B cell (primary cell): Measurements from ENCODE around the gene POM121L2. TPM values are rescaled to one million over a fixed set of nuclear protein-coding genes. Genes with fewer than 3 reads are reported as not detected.

Source experiments
- ATAC-seq: fragments of 200-7000 bp; cut with Tn5 transposase; one replicate; pipeline ENCODE4 v1.10.0; 2021; ENCODE audit warnings: low read depth, mild to moderate bottlenecking, moderate number of reproducible peaks, moderate library complexity
- CTCF ChIA-PET: fragments of 350-600 bp; sonication (Branson Sonifier 250); formaldehyde crosslinking; loops from one replicate; lab custom pipeline; 2021; ENCODE audit warnings: antibody characterized with exemption, inconsistent platforms; lab: Charles Lee
- POLR2A ChIA-PET: fragments of 350-600 bp; sonication (Branson Sonifier 250); formaldehyde crosslinking; loops from one replicate; lab custom pipeline; 2021; ENCODE audit warnings: antibody characterized with exemption; lab: Charles Lee
- DNase-seq: peaks from one replicate; pipeline ENCODE4 v3.0.0; 2013
- H2AFZ ChIP-seq: 2 replicates; pipeline ENCODE4 v1.6.1; 2012; ENCODE audit warnings: mild to moderate bottlenecking, low read depth, low read length; ENCODE audit not compliant: insufficient read depth, poor library complexity, severe bottlenecking
- H3K27ac ChIP-seq, 2 donors: 1 replicate in 1 of 2; 2 replicates in 1 of 2; pipeline ENCODE4 v1.5.1; 2012 to 2013; ENCODE audit warnings: low read length in 2 of 2, mild to moderate bottlenecking in 2 of 2, moderate library complexity in 1 of 2
- H3K27me3 ChIP-seq, 4 experiments: fragments of 200-600 bp in 1 of 4; sonication (generic) in 1 of 4; replicated peaks in 1 of 4; 1 replicate in 2 of 4; 2 replicates in 2 of 4; pipeline versions ENCODE4 v1.6.1 to v1.7.0; 2013 to 2016; ENCODE audit warnings: low read length in 3 of 4, mild to moderate bottlenecking in 2 of 4, mixed read lengths in 1 of 4, moderate library complexity in 1 of 4; ENCODE audit not compliant: insufficient read depth in 4 of 4, control insufficient read depth in 3 of 4; ENCODE audit errors: control extremely low read depth in 1 of 4
- H3K36me3 ChIP-seq, 2 experiments: replicated peaks in 1 of 2; 1 replicate in 1 of 2; 2 replicates in 1 of 2; pipeline versions ENCODE4 v1.6.1 to v1.7.1; 2013; ENCODE audit warnings: low read length in 1 of 2; ENCODE audit not compliant: insufficient read depth in 2 of 2, control insufficient read depth in 1 of 2; ENCODE audit errors: control extremely low read depth in 1 of 2, extremely low read depth in 1 of 2
- H3K4me1 ChIP-seq, 2 donors: fragments of 200-600 bp in 1 of 2; sonication (generic) in 1 of 2; 1 replicate in 1 of 2; 2 replicates in 1 of 2; pipeline versions ENCODE4 v1.5.1 to v1.6.1; 2013 to 2017; ENCODE audit warnings: low read length in 2 of 2; ENCODE audit not compliant: control insufficient read depth in 2 of 2, insufficient read depth in 2 of 2
- H3K4me2 ChIP-seq: replicated peaks from 2 replicates; pipeline ENCODE3; 2012; ENCODE audit warnings: mild to moderate bottlenecking, low read depth, low read length; ENCODE audit not compliant: poor library complexity, severe bottlenecking
- H3K4me3 ChIP-seq, 5 experiments: fragments of 200-600 bp in 1 of 5; sonication (generic) in 1 of 5; 1 replicate in 3 of 5; 2 replicates in 2 of 5; pipeline versions ENCODE4 v1.5.1 to v1.7.0; 2011 to 2016; ENCODE audit warnings: low read length in 4 of 5, mild to moderate bottlenecking in 4 of 5, low read depth in 2 of 5, control low read depth in 1 of 5, moderate library complexity in 1 of 5; ENCODE audit not compliant: insufficient read depth in 1 of 5; ENCODE audit errors: control extremely low read depth in 1 of 5, extremely low read depth in 1 of 5
- H3K79me2 ChIP-seq: fragments of 200-600 bp; sonication (generic); one replicate; pipeline ENCODE4 v1.6.0; 2016; ENCODE audit warnings: low read length; ENCODE audit not compliant: control insufficient read depth, insufficient read depth
- H3K9ac ChIP-seq: fragments of 200-600 bp; sonication (generic); 2 replicates; pipeline ENCODE4 v1.6.1; 2017; ENCODE audit warnings: mild to moderate bottlenecking, low read length, moderate library complexity
- H3K9me3 ChIP-seq, 3 donors: one replicate each; pipeline versions ENCODE4 v1.6.1 to v1.7.1; 2013; ENCODE audit warnings: low read length in 2 of 3; ENCODE audit not compliant: control insufficient read depth in 2 of 3, insufficient read depth in 1 of 3; ENCODE audit errors: control extremely low read depth in 1 of 3
- H4K20me1 ChIP-seq: 2 replicates; pipeline ENCODE4 v1.6.0; 2012; ENCODE audit warnings: mild to moderate bottlenecking, low read length; ENCODE audit not compliant: insufficient read depth, control insufficient read depth, poor library complexity, severe bottlenecking
- H3K27ac Mint-ChIP-seq: one replicate; pipeline ENCODE4 v1.8.0; 2021; ENCODE audit warnings: mixed read lengths
- H3K27me3 Mint-ChIP-seq: one replicate; pipeline ENCODE4 v1.8.0; 2021; ENCODE audit warnings: mixed read lengths
- H3K4me1 Mint-ChIP-seq: one replicate; pipeline ENCODE4 v1.8.0; 2021; ENCODE audit warnings: mixed read lengths
- H3K4me3 Mint-ChIP-seq: one replicate; pipeline ENCODE4 v1.8.0; 2021; ENCODE audit warnings: mixed read lengths
- H3K9me3 Mint-ChIP-seq: one replicate; pipeline ENCODE4 v1.8.0; 2022; ENCODE audit warnings: mixed read lengths; ENCODE audit not compliant: insufficient read depth
- CTCF ChIP-seq: fragments of 200-600 bp; IDR thresholded peaks from one replicate; pipeline ENCODE4 v1.8.0; 2022; ENCODE audit warnings: antibody characterized with exemption, mild to moderate bottlenecking
- EZH2 ChIP-seq: IDR thresholded peaks from 2 replicates; pipeline ENCODE4 v1.6.1; 2012; ENCODE audit warnings: borderline replicate concordance, low read depth, mild to moderate bottlenecking, moderate library complexity, low read length; ENCODE audit not compliant: insufficient read depth, poor library complexity, severe bottlenecking
- WGBS: methylation state at CpG from one replicate; pipeline ENCODE4 v1.1.5; 2013; ENCODE audit warnings: missing lambda C conversion rate; ENCODE audit not compliant: insufficient coverage; 5-methylcytosine and 5-hydroxymethylcytosine counted together
- intact Hi-C: fragments of 100-400 bp; cut with micrococcal nuclease; formaldehyde crosslinking; loops from one replicate; pipeline ENCODE4 v1.10.0; 2022
- polyA plus RNA-seq: library from polyadenylated mRNA; depleted of rRNA; stranded (reverse); fragments of >200 nt; gene quantifications from 2 replicates; pipeline ENCODE4 v1.2.3, GENCODE V29; 2012
- total RNA-seq, 2 donors: library from RNA; stranded (reverse); fragments of 120-200 nt in 1 of 2; gene quantifications; 1 replicate in 1 of 2; 2 replicates in 1 of 2; pipeline versions ENCODE4 v1.2.3 to v1.2.4, GENCODE V29; 2013 to 2022

The POM121L2 gene
- total and polyA plus RNA-seq, 2 donors (not counting 1 experiment from before 2014, with no cell fraction given): not detected

GRCh38 chr6:27281105-27281539, 31.0 kb downstream of the POM121L2 start:
- ChIA-PET POLR2A (interaction anchor here (0.7 kb wide), 1 partner anchor 472 kb away, joined by 6 read pairs; no protein-coding TSS in a partner anchor), CTCF (interaction anchor here (0.6 kb wide), 1 partner anchor 873 kb away, joined by 3 read pairs; no protein-coding TSS in a partner anchor)
- peaks cover 71% of the 10 kb centered on the region for H3K27me3 Mint-ChIP-seq
- H3K4me3 ChIP-seq: no peak overlapping the region
- H3K4me2 ChIP-seq: no peak overlapping the region
- peaks cover 8 to 14% of the 10 kb centered on the region in 2 donors for H3K4me1 ChIP-seq
- no peaks in the 10 kb centered on the region for H3K36me3 ChIP-seq
- H3K9ac ChIP-seq: no peak overlapping the region
- H4K20me1 ChIP-seq: no peaks in the 10 kb centered on the region
- H3K79me2 ChIP-seq: no peaks in the 10 kb centered on the region
- TF ChIP-seq EZH2 (no peak), CTCF (no peak)
- no peak overlapping the region for H3K4me3 Mint-ChIP-seq
- no peak overlapping the region for H3K27ac ChIP-seq
- H3K4me1 Mint-ChIP-seq: no peaks in the 10 kb centered on the region
- intact Hi-C loops: loop anchor here (5.0 kb wide), 1 partner anchor 391 kb away; no protein-coding TSS in a partner anchor
- ATAC-seq: no peak
- peaks cover 8% of the 10 kb centered on the region for H3K9me3 Mint-ChIP-seq
- H3K9me3 ChIP-seq: peaks cover 4 to 61% (median 33%) of the 10 kb centered on the region in 3 donors
- no peak overlapping the region for H2AFZ ChIP-seq
- no peak overlapping the region for H3K27ac Mint-ChIP-seq
- 34% methylated on average over 4 of the region's 13 CpGs for WGBS
- H3K27me3 ChIP-seq: peaks cover 2 to 89% (median 74%) of the 10 kb centered on the region in 4 experiments
- DNase-seq: no peak

- intact Hi-C loops: loop anchor here (5.0 kb wide), 1 partner anchor 392 kb away; no protein-coding TSS in a partner anchor
- Histone ChIP-seq H3K9me3 (peaks cover 4 to 62% (median 33%) of the 10 kb centered on the region in 3 donors), H3K36me3 (no peaks in the 10 kb centered on the region), H3K27me3 (peaks cover 0 to 89% (median 74%) of the 10 kb centered on the region in 4 experiments), H4K20me1 (no peaks in the 10 kb centered on the region), H3K4me3 (no peak overlapping the region), H3K4me2 (no peak overlapping the region), H3K9ac (peak overlapping the region; percentile 1), H3K4me1 (peaks cover 8 to 14% of the 10 kb centered on the region in 2 donors), H2AFZ (no peak overlapping the region), H3K27ac (no peak overlapping the region), H3K79me2 (no peaks in the 10 kb centered on the region)
- Mint-ChIP-seq H3K27me3 (peaks cover 72% of the 10 kb centered on the region), H3K4me3 (no peak overlapping the region), H3K4me1 (no peaks in the 10 kb centered on the region), H3K27ac (no peak overlapping the region), H3K9me3 (peaks cover 9% of the 10 kb centered on the region)
- TF ChIP-seq CTCF (no peak), EZH2 (no peak)
- CTCF ChIA-PET: interaction anchor here (0.6 kb wide), 1 partner anchor 874 kb away, joined by 3 read pairs; no protein-coding TSS in a partner anchor
- DNase-seq: no peak
- no peak for ATAC-seq
- POLR2A ChIA-PET: no interaction called here
- 19% methylated on average over 6 of the region's 9 CpGs for WGBS
Observed at GRCh38 chr6:27280540-27281000, 31.5 kb downstream of the POM121L2 start.
